Measurements from ENCODE around the gene APOBEC3G. TPM values are rescaled to one million over a fixed set of nuclear protein-coding genes. Genes with fewer than 3 reads are reported as not detected.

Gene APOBEC3G
- total RNA-seq, 3 donors from 2014 or later, result 23.4 to 51.5 (median 39.1) TPM

GRCh38 chr22:39132871-39133524 is 55.9 kb downstream of the APOBEC3G start:
- no peaks in the 10 kb centered on the region for H3K27me3 Mint-ChIP-seq (ENCODE audit: low read depth)
- ATAC-seq (no peak), DNase-seq (no peak)
- H3K9me3 Mint-ChIP-seq, result no peaks in the 10 kb centered on the region
- peaks cover 5% of the 10 kb centered on the region for H3K36me3 Mint-ChIP-seq (ENCODE audit: insufficient read depth)
- H3K4me1 Mint-ChIP-seq (ENCODE audit: low read depth), result no peaks in the 10 kb centered on the region
- no peak overlapping the region for H3K4me3 Mint-ChIP-seq

- no peak for DNase-seq
Measured at GRCh38 chr22:39133871-39134270, 56.8 kb downstream of the APOBEC3G start.

GRCh38 chr22:39134366-39135091 is 57.5 kb downstream of the APOBEC3G start:
- Mint-ChIP-seq H3K9me3 (no peaks in the 10 kb centered on the region), H3K4me1 (ENCODE audit: low read depth) (no peaks in the 10 kb centered on the region), H3K4me3 (no peak overlapping the region), H3K27me3 (ENCODE audit: low read depth) (no peaks in the 10 kb centered on the region), H3K36me3 (ENCODE audit: insufficient read depth) (peaks cover 5% of the 10 kb centered on the region)
- DNase-seq, result no peak
- no peak for ATAC-seq

More at GRCh38 chr22:39133871-39134270, 56.8 kb downstream of the APOBEC3G start:
- H3K4me1 Mint-ChIP-seq (ENCODE audit: low read depth), result no peaks in the 10 kb centered on the region
- no peaks in the 10 kb centered on the region for H3K27me3 Mint-ChIP-seq (ENCODE audit: low read depth)
- H3K9me3 Mint-ChIP-seq, result no peaks in the 10 kb centered on the region
- no peak overlapping the region for H3K4me3 Mint-ChIP-seq
- peaks cover 5% of the 10 kb centered on the region for H3K36me3 Mint-ChIP-seq (ENCODE audit: insufficient read depth)
- no peak for ATAC-seq

- H3K4me1 Mint-ChIP-seq (ENCODE audit: low read depth), result peaks cover 3% of the 10 kb centered on the region
- ATAC-seq (peak; percentile 78 to 80), DNase-seq (peak; percentile 36)
- no peak overlapping the region for H3K4me3 Mint-ChIP-seq
- no peaks in the 10 kb centered on the region for H3K27me3 Mint-ChIP-seq (ENCODE audit: low read depth)
- H3K9me3 Mint-ChIP-seq, result no peaks in the 10 kb centered on the region
- peaks cover 5% of the 10 kb centered on the region for H3K36me3 Mint-ChIP-seq (ENCODE audit: insufficient read depth)
Measured at GRCh38 chr22:39135092-39135896, 58.2 kb downstream of the APOBEC3G start.

GRCh38 chr22:39136317-39136716 is 59.2 kb downstream of the APOBEC3G start:
- peaks cover 2% of the 10 kb centered on the region for H3K36me3 Mint-ChIP-seq (ENCODE audit: insufficient read depth)
- no peak for ATAC-seq
- no peaks in the 10 kb centered on the region for H3K27me3 Mint-ChIP-seq (ENCODE audit: low read depth)
- H3K9me3 Mint-ChIP-seq, result no peaks in the 10 kb centered on the region
- DNase-seq, result no peak
- H3K4me1 Mint-ChIP-seq (ENCODE audit: low read depth), result peaks cover 3% of the 10 kb centered on the region
- no peak overlapping the region for H3K4me3 Mint-ChIP-seq

Other genes with a start within 250 kb of the APOBEC3G start
- 1 to 10 TPM; 2.0 to 2.5 (median 2.2) TPM for gene NPTXR, start 233.2 kb upstream of the APOBEC3G start, total RNA-seq
- 100 to 1,000 TPM; 192 to 225 (median 207) TPM for gene CBX6, start 205.1 kb upstream of the APOBEC3G start, total RNA-seq
- gene APOBEC3A, start 119.7 kb upstream of the APOBEC3G start, total RNA-seq, result under 1 TPM in 1 of 3 donors, not detected in 2; 0.13 TPM
- gene APOBEC3B, start 94.9 kb upstream of the APOBEC3G start, total RNA-seq, result 1 to 10 TPM; 1.1 to 2.1 (median 1.2) TPM
- 10 to 100 TPM; 33.6 to 53.7 (median 51.2) TPM for gene APOBEC3C, start 63.0 kb upstream of the APOBEC3G start, total RNA-seq
- 10 to 100 TPM; 14.3 to 19.4 (median 18.3) TPM for gene APOBEC3D, start 56.1 kb upstream of the APOBEC3G start, total RNA-seq
- gene APOBEC3F, start 36.4 kb upstream of the APOBEC3G start, total RNA-seq, result 10 to 100 TPM in 1 of 3 donors, 1 to 10 TPM in 2; 8.3 to 12.3 (median 8.7) TPM
- under 1 TPM in 2 of 3 donors, not detected in 1; 0.79 to 0.82 TPM for gene APOBEC3H, start 20.0 kb downstream of the APOBEC3G start, total RNA-seq
- gene CBX7, start 75.4 kb downstream of the APOBEC3G start, total RNA-seq, result 10 to 100 TPM; 14.2 to 17.6 (median 14.8) TPM
- gene PDGFB, start 167.7 kb downstream of the APOBEC3G start, total RNA-seq, result 1 to 10 TPM in 1 of 3 donors, under 1 TPM in 2; 0.35 to 2.1 (median 0.84) TPM
- gene RPL3, start 242.3 kb downstream of the APOBEC3G start, total RNA-seq, result 1,000 to 10,000 TPM; 2,811 to 2,835 (median 2,816) TPM

Data from activated T-cell treated with anti-CD3 and anti-CD28 coated beads, Interleukin-2, amount 50 U/mL, for 4 hours (primary cell).